ENCODE results near the gene ALKBH7.
A peak's percentile ranks its signal among the peaks of the same experiment; 100 is the strongest.
"Not testable (repeated sequence)": the region's sequence is repeated elsewhere in the genome, so short reads cannot be mapped to it uniquely, and the experiment has no call there.

Gene ALKBH7

DNA sequence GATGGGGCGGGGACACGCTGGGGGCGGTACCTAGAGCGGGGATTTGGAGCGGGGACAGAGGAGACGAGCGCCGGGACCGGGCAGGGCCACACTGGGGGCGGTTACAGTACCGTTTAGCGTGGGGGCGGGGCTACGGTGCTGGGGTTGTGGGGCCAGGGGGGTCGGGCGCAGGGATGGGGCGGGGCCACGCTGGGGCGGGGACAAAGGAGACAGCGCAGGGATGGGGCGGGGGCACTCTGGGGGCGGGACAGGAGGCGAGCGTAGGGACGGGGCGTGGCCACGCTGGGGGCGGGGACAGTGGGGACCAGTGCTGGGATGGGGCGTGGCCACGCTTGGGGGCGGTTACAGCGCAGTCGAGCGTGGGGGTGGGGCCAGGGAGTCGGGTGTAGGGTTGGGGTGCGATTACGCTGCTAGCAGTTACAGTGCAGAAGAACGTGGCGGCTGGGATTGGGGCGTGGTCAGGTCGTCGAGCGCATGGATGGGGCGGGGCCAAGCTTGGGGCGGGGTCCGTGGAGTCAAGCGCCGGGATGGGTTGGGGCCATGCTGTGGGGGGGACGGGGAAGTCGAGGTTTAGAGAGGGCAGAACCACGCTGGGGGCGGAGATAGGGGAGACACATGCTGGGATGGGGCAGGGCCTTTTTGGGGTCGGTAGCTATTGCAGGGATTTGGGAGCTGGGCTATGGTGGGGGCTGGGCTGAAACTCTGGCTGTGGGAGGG, 660 bp downstream of the ALKBH7 start:
- peak; percentile 99 for DNase-seq

GRCh38 chr19:6373813-6374108, 1.2 kb downstream of the ALKBH7 start:
- DNase-seq = no peak

GRCh38 chr19:6374161-6374709, 1.6 kb downstream of the ALKBH7 start:
- DNase-seq = no peak

GRCh38 chr19:6374711-6375410, 2.3 kb downstream of the ALKBH7 start:
- no peak for DNase-seq

- no peak for DNase-seq
Measured at GRCh38 chr19:6375411-6376010, 2.9 kb downstream of the ALKBH7 start, which contains the start of gene PSPN. Gene PSPN, minus strand, starts transcription at chr19:6375933. Its CDS starts 84 bp downstream, at chr19:6375849.

DNA sequence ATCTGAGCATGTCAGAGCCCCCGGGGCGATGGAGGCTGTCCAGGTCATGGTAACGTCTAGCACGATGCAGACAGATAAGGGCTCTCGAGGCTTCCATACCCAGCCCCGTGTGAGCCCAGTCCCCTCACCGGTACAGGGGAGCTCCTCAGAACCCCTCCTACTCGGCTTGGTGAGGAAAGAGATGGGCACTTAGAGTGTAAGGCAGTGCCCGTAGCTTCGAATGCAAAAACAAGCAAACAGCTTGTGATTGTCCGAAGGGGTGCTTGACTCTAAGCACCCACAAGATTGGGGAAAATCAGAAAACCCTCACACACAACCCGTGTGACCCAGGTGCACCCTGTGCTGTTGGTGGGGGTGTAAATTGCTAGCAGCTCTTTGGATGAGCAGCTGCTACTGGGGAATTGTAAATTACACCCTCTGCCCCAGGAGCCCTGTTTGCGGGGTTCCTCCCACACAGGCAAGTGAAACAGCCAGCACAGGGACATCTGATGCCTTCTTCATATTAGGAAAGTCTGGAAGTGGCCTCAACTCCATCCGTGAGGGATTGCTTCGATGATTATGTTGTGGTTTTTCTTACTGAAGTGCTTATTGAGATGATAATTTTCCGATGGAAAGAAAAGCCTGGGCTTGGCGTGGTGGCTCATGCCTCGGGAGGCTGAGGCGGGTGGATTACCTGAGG, 4.1 kb downstream of the ALKBH7 start:
- no peak for DNase-seq

GRCh38 chr19:6378041-6378440, 5.4 kb downstream of the ALKBH7 start:
- DNase-seq = no peak

DNA sequence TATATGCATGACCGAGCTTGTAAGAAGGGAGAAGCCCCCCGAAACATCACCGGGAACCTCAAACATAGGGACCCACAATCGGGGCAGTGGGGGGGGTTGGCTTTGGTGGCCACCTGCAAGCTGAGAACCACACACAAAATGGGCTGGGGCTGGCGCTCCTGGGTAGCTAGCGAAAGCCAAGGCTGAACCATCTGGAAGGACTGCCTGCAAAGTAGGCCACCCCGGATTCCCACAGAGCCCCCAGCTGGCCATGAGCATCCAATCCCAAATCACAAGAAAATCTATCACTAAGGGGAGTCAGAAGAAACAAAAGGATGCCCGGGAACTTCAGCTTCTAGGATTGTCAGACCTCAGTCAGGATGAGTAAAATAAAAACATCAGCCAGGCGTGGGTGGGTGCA, 5.9 kb downstream of the ALKBH7 start:
- no peak for DNase-seq

DNA sequence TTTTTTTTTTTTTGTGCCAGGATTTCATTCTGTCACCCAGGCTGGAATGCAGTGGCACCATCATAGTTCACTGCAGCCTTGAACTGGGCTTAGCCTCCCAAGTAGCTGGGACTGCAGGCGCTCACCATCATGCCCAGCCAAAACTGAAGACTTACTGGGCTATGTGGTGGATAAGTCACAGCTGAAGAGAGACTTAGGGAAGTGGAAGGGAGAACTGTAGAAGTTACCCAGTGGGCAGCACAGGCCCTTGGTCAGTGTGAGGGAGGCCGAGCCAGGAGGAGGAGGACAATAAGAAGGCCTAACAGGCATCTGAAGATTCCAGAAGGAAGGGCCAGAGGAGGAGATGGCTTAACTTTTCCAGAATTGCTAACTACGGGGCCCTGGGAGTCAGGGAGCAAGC, 7.2 kb downstream of the ALKBH7 start:
- DNase-seq = no peak

DNA sequence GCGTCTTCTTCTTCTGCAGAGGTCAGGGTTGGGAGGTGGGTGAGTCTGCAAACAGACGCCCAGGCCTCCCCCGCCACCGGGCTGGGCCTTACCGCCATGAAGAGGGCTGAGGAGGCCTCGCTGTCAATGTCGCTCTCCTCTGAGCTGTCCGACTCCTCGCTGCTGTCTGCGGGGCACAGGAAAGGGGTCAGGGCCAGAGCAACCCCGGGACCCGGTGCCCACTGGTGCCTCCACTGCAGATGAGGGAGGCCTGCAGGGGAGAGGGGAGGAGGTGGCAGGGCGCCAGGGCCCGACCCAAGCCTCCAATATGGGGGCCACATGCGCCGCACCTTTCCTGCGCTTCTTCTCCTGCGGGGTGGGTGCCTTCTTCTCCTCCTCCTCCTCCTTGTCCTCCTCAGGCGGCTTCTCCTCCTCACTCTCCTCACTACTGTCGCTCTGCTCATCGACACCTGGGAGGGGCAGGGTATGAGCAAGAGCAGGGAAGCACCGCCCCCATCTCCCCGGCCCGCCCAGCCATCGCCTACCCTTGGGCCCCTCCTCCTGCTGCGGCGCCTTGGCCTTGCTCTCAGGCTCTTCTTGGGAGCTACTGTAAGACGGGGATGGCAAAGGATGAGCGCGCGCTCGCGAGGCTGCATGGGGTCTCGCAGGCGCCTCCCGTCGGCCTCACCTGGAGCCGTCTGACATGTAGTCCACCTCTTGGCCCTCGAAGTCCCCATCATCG, 8.6 kb downstream of the ALKBH7 start:
- no peak for DNase-seq

DNA sequence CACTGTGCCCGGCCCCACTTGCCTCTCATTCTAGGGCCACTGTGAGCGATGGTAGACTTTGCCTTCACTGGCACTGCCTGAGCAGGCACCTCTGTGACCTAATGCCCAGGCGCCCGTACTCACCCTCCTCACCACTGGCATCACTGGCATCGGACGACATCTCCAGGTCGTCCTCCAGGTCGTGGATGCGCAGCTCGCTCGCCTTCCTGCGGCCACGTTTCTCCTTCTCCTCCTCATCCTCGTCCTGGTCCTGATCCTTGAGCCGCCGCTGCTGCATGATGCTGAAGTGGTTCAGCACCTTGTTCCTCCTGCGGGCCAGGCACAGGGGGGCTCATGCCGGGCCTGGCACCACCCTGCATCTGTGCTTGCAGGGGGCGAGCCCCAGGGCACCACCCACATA, 10.6 kb downstream of the ALKBH7 start:
- no peak for DNase-seq

DNA sequence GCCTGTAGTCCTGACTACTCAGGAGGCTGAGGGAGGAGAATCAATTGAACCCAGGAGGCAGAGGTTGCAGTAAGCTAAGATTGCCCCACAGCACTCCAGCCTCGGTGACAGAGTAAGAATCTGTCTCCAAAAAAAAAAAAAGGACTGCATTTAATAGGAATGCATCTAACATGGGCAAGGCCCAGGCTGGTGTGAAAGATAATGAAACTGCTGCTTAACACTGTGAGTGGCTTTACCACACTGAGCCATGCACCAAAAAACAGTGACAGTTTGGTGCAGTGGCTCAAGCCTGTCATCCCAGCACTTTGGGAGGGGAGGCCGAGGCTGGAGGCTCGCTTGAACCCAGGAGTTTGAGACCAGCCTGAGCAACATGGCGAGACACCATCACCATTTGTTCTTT, 11.8 kb downstream of the ALKBH7 start:
- DNase-seq = no peak

DNA sequence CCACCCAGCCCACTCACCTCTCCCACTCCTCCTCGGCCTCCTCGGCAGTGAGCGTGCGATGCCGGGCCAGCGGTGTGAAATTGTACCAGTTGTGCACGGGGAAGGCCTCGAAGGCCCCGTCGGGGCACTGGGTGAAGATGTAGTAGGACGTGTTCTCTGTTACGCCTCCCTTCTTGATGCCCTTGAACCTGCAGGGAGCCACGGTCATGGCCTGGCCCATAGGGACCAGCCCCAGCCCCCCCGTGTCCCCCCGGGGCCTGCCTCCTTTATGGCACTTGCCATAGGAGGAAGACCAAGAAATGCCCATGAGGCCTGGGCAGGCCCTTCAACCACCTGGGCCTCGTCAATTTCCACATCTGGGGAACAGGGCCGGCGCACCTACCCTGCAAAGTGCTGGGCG, 14.8 kb downstream of the ALKBH7 start:
- no peak for DNase-seq

DNA sequence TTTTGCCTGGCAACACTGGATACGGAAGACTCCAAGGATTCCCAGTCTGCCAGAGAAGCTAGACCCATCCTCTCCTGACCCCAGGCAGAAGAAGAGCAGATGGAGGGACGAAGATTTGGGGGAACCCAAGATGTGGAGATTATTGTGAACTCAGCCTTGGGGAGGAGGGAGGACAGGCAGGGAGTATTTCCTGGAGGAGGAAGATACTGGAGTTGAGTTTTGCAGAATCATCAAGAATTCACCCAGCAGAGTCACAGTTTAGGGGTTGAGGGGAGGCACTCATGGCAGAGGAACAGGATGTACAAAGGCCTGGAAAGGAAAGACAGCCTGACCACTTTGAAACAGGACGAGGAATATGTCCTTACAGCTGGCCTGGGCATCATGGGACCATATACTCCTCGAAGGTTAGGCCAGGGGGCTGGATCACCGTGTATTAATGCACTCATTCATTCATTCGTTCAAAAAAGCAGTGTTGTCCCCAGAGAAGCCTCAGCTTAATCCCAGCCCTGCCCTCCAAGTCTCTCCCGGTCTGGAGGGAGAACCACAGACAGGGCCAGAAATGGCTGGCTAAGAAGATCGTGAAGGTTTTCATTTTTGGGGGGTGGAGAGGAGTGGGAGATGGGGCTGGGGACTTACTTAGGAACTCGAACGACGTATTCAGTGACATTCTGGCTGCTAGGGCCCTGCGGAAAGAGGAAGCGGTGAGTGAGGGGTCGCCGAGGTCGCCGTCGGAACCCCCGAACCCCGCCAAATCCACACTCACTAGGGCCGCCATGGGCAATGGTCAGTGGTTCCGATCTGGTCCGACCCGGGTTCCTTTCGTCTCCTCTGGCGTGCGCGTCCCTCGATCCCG, 19.9 kb downstream of the ALKBH7 start:
- DNase-seq = no peak

DNA sequence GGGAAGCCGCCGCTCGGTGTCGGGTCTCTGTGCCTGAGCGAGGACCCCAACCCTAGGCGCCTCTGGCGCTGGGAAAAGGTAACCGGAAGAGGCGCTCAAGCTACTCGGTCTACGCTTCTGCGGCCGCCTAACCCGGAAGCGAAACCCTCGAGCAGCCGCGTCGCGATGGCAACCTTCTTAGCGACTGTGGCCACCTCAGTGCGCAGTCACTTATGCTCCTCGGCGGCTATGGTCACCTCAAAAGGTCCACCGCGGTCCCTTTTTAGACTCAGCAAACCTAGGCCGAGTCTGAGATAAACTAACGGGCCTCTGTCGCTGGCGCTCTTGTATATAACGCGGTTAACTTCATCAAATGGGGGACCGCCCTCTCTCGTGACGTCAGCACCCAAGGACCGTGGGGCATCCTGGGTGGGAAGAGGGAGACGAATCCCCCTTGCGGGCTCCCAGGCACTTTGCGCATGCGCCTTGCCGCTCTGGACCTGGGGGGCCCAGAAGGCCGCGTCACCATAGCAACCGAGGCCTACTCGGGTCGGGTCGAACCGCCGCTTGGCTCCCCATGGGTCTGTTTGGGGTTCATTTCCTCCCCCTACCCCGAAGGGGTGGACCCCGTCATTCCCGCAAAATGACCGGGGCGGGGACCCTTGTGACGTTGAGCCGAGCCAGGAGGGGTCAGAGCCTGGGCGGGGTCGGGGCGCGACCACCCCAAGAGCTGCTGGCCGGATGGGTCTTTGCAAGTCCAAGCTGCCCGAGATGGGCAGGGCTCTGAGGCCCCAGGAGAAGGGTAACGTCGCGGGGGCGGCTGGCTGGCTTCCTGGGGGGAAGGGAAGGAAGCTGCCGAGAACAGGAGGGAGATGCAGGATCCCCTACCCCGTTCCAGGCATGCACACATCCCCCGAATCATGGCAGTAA, 20.7 kb downstream of the ALKBH7 start, which contains the start of gene GTF2F1:
Gene GTF2F1, minus strand, starts transcription at position 91 of the 909 bp plus-strand sequence. CDS start 169 bp downstream, outside the sequence.
- DNase-seq = peak; percentile 92 to 93

DNA sequence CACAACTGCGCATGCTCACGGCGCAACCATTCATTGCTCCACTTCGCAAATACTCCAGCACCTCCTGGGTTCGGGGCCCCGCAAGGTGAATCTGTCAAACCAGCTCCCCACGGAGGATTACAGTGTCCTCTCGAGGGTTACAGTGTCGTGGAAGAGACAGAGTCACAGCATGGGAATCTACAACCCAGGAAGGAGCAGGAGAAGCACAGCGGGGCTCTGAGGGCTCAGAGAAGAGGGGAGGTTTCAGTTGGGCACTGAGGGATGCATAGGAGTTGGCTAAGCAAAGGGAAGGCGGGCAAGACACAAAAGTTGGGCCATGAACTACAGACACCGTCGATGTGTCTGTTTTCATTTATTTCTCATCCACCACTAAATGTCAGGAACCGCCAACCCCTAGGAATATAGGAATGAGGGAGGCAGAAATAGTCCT, 21.4 kb downstream of the ALKBH7 start:
- DNase-seq = peak; percentile 69 to 75

DNA sequence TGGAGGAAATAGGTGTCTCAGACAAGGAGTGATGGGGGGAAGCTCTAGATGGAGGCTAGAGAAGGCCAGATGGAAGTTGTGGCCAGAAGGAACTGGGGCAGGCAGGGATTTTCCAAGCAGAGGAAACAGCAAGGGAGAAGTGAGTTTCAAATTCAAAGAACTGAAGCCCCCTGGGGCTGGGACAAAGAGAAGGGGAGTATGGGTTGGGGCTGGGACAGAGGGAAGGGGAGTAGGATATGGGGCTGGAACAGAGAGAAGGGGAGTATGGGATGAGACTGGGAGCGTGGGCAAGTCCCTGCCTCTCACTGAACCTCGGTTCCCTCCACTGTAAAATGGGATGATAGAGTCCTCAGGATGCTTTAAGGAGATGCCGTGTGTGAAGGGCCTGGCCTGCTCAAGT, 22.2 kb downstream of the ALKBH7 start:
- no peak for DNase-seq

GRCh38 chr19:6396305-6396704, 23.7 kb downstream of the ALKBH7 start:
- no peak for DNase-seq

DNA sequence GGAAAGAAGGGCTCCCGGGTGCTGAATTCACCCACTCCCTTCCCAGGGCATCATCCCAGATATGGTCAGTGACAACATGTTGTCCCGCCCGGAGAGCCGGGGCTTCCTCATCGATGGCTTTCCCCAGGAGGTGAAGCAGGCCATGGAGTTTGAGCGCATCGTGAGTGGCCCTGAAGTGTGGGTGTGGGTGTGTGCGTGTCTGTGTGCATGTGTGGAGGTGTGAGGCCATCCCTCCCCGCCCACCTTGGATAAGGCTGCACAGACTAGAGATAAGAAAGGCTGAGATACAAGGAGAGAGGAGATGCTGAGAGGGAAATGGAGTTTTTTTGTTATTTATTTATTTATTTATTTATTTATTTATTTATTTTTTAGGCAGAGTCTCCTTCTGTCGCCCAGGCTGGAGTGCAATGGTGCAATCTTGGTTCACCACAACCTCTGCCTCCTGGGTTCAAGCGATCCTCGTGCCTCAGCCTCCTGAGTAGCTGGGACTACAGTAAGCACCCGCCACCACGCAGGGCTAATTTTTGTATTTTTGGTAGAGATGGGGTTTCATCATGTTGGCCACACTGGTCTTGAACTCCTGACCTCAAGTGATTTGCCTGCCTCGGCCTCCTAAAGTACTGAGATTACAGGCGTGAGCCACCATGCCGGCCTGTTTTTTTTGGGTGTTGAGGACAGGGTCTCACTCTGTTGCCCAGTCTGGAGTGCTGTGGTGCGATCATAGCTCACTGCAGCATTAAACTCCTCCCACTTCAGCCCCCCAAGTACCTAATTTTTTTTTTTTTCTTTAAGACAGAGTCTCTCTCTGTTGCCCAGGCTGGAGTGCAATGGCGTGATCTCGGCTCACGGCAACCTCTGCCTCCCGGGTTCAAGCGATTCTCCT, 27.7 kb downstream of the ALKBH7 start:
- not testable (repeated sequence) for DNase-seq

All from activated CD4-positive, alpha-beta T cell treated with anti-CD3 and anti-CD28 coated beads for 4 hours (primary cell).